HG02973 (cell line): ENCODE measurements around the gene POTEM.
"Not testable (repeated sequence)": the region's sequence is repeated elsewhere in the genome, so short reads cannot be mapped to it uniquely, and the experiment has no call there.

ENCODE experiments used
- ATAC-seq: cut with Tn5 transposase; IDR thresholded peaks from one replicate; pipeline ENCODE4 v1.9.1; 2021; ENCODE audit warnings: moderate library complexity; ENCODE audit not compliant: unreplicated experiment

The POTEM gene

DNA sequence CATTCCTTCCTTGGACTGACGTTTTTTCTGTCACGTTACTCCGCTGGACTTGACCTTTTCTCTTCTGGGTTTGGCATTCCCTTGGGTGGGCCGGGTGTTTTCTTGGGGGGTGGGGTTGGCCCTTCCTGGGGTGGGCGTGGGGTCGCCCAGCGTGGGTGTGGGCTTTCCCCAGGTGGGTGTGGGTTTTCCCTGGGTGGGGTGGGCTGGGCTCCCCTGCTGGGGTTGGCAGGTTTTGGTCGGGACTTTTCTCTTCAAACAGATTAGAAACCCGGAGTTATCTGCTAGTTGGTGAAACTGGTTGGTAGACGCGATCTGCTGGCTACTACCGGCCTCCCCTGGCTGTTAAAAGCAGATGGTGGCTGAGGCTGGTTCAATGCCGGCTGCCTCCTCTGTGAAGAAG is at the start of gene POTEM:
TSS of gene POTEM (plus strand) at position 301 of the 400 bp plus-strand sequence. CDS start at position 353, 52 bp downstream.
- ATAC-seq = not testable (repeated sequence)

GRCh38 chr14:18918345-18918744 is 48.9 kb upstream of the POTEM start:
- ATAC-seq = not testable (repeated sequence)

DNA sequence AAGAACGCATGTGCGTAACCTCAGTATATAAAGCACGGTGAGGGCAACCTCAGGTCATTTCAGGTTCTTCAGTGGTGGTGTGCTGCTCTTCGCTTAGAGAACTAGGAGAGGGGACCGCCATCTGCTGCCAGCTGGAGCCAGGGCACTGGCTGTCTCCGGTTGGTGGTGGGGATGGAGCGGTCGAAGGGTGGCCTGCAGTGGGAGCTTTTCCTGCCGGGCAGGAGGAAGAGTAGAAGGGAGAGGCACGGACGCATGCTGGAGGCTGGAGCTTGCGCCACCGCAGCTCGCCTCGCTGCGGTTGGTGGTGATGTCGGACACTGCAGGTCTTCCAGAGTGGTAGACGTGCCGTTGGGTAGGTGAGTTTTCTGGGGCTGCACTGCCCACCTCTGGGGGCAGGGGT is 47.2 kb upstream of the POTEM start:
- ATAC-seq = not testable (repeated sequence)

DNA sequence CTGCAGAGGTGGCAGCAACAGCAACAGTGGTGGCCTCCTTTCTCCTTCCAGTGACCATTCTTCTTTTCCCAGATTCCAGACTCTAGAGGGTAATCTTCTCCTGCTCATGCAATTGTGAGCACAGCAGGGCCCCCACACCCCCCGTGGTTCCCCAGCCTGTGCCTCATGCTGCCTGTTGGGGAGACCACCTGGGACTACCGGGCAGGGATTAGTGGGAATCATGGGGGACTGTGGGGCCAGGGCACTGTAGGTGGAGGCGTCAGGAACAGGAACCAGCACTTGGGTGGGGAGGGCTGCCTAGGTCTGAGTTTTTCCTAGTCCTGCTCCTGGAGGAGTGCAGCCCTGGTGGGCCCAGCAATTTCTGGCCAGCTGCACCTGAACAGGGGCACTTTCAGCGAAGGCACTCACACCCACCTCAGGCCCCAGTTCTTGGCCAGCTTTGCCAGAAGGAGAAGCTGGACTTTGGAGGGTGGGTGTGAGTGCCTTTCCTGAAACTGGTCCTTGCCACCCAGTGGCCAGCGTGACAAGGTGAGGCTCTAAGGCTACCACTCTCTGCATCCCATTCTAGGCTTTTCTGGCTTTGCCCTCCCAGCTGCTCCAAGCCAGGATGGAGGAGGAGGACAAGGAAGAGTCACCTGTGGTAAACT is 46.1 kb upstream of the POTEM start:
- ATAC-seq = not testable (repeated sequence)

DNA sequence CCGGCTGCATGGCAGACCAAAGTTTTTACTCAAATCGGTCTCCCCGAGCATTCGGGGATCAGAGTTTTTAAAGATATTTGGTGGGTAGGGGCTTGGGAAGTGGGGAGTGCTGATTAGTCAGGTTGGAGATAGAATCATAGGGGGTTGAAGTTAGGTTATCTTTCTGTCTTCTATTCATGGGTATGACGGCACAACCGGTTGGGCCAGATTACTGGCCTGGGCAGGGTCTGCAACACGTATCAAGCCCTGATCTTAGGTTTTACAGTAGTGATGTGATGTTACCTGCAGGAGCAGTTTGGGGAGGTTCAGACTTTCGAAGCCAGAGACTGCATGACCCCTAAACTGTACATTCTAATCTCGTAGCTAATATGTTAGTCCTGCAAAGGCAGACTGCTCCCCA is 30.4 kb upstream of the POTEM start:
- ATAC-seq = not testable (repeated sequence)

DNA sequence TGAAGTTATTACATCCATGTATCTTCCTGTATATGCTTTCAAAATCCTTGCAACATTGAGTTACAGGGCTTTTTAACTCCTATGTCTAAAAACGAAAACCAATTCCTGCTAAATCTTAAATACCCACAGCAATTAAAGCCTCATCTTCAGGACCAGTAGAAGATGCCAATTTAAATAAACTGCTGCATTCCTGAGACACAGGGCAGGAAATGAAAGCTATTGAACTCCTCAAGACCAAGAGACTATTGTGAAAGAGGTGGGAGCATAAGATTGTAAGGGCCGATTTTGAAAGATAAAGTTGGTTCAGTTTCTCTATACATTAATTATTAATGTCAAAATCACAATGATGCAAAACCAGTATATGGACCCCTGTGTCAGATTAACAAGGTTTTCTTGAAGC is 28.5 kb upstream of the POTEM start:
- not testable (repeated sequence) for ATAC-seq

- not testable (repeated sequence) for ATAC-seq
These were observed 17.3 kb upstream of the POTEM start for GRCh38 chr14:18949939-18950338.

DNA sequence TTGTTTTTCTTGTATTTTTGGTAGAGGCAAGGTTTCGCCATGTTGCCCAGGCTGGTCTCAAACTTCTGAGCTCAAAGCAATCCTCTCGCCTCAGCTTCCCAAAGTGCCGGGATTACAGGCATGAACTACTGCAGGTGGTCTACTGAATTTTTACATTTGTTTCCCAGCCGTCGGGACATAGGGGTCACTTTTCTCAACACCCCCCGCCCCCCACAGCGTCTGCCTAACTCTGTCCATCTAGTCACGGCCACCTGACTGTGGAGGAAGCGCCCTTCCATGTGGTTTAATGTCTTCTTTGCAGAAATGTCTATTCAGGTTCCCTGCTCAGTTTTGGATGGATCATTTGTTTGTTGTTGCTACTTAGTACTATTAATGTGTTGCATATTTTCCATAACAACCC is 14.1 kb upstream of the POTEM start:
- not testable (repeated sequence) for ATAC-seq

DNA sequence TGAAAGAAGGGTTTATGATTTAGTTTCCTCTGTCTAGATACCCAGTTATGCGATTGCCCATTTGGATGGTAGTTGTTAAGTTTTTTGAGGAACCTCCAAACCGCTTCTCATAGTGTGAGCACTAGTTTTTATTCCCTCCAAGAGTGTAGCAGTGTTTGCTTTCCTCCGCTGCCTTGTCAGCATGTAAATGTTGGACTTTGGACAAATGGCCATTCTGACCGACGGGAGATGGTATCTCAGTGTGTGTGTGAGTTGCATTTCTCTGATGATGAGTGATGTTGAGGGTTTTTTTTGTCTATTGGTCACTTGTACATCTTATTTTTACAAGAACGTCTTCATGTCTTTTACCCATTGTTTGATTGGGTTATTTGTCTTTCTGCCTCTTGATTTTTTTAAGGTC is 11.4 kb upstream of the POTEM start:
- ATAC-seq = not testable (repeated sequence)

DNA sequence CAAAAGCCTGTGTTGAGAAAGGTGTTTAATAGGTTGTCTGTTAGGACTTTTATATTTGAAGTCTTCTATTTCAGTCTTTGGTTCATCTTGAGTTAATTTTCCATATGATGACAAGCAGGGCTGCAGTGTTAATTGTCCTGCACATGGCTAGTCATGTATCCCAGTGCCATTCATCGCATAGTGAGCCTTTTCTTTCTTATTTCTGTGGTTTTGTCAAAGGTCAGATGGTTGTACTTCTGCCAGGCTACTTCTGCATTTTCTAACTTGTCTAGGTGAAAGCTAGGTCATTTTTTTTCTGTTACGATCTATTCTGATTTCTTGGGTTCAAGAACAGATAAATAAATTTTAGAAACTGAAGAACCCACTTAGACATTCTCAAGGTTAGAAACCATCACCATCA is 5.7 kb upstream of the POTEM start:
- ATAC-seq = not testable (repeated sequence)

DNA sequence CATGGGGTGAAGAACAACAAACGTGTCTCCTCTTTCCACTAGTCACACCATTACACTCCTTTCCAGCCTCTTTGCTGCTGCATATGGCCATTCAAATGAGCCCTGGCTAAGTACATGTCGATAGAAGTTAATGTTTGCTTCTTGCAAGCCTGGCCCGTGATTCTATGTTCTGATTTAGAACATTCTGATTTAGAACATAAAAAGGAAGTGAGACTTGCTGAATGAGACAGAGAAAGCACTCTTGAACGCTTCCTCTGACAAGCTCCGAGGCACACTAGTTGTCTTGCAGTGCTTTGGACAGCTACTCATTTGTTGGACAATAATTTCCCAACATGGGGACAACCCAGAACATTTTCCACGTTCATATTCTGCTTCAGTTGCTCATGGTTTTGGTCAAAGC is 5.1 kb upstream of the POTEM start:
- ATAC-seq = not testable (repeated sequence)

GRCh38 chr14:18963276-18963675 is 4.0 kb upstream of the POTEM start:
- ATAC-seq = not testable (repeated sequence)

DNA sequence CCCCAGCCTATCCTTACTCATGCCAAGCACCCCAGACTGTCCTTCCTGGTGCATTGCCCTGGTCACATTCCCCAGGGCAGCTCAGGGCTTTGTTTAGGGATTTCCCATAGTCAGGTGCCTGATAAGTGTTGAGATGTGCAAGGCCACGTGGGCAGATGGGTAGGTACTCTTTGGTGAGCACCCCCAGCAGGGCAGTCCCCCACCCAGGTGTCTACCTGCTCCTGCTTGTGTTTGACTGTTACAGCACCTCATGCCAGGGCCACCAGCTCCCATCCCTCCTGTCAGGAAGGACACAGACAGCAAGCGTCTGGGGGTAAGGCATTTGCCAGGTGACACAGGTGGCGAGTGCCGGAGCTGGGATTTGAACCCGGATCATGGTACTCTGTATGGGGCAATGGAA is 2.4 kb upstream of the POTEM start:
- not testable (repeated sequence) for ATAC-seq

GRCh38 chr14:19002566-19002965 is 35.3 kb downstream of the POTEM start:
- not testable (repeated sequence) for ATAC-seq

- ATAC-seq = not testable (repeated sequence)
These were observed 39.3 kb downstream of the POTEM start for GRCh38 chr14:19006490-19006889.

DNA sequence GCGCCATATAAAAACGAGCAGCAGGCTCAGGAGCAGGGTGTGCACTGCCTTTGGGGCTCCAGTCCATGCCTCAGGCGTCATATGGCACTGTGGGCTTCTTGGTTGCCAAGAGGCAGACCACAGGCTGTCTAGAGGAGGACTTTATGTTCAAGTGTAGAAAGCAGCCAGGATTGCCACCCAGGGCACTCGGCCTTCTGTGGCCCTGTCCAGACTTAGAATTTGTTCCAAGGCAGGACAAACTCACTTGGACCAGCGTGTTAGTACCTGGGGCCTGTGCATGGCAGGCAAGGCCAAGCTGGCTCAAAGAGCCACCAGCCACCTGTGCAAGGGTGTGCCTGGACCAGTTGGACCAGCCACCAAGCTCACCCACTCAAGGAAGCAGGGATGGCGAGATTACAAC is 40.4 kb downstream of the POTEM start:
- not testable (repeated sequence) for ATAC-seq

- not testable (repeated sequence) for ATAC-seq
These were observed 43.8 kb downstream of the POTEM start for GRCh38 chr14:19011029-19011428.

DNA sequence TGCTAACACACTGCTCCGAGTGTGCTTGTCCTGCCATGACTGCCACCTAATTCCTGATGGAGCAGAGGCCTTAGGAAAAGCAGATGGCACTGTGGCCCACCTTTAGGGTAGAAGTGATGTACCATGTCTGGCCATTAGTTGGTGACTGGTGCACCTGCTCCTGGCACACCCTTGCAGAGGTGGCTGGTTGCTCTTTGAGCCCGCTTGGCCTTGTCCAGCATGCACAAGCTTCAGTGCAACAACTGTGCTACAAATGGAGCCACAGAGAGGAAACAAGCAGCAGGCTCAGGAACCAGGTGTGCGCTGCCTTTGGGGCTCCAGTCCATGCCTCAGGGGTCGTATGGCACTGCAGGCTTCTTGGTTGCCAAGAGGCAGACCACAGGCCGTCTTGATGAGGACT is 44.5 kb downstream of the POTEM start:
- not testable (repeated sequence) for ATAC-seq

- ATAC-seq = not testable (repeated sequence)
These were observed 48.0 kb downstream of the POTEM start for GRCh38 chr14:19015185-19015584.

GRCh38 chr14:19025080-19025589 is 57.9 kb downstream of the POTEM start:
- not testable (repeated sequence) for ATAC-seq

DNA sequence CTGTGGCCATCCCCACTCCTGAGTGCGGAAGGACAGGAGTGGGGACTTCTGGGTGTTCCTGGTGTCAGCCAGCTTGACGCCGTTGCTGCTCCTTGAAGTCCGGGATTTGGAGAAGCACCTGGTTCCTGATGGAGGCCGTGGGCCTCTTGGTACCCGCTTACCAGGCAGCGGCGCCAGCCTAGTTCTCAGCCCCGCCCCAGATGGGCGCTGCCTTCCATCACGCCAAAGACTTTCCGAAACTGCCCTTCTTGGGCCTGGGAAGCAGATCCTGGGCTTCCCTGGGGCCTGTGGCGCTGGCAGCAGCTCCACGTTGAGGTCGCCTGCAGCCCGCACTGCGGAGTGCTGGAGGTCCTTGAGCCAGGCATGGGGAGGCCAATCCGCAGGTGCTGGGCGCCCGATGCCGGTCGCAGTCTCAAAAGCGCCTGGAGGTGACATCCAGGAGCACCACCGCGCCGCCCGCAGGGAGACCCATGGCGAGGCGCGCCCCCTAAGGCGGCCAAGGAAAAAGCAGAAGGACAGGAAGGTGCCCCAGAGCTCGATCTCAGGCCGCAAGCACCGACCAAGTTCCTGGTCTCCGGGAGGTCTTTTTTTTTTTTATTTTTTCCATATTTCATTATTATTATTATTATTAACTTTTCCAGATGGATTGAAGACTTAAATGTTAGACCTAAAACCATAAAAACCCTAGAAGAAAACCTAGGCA is 59.6 kb downstream of the POTEM start:
- ATAC-seq = not testable (repeated sequence)

- ATAC-seq = not testable (repeated sequence)
These were observed 60.7 kb downstream of the POTEM start for GRCh38 chr14:19027895-19028294.
